Measurements from ENCODE around the gene QRICH1.
A peak's percentile ranks its signal among the peaks of the same experiment; 100 is the strongest.

Gene QRICH1

DNA sequence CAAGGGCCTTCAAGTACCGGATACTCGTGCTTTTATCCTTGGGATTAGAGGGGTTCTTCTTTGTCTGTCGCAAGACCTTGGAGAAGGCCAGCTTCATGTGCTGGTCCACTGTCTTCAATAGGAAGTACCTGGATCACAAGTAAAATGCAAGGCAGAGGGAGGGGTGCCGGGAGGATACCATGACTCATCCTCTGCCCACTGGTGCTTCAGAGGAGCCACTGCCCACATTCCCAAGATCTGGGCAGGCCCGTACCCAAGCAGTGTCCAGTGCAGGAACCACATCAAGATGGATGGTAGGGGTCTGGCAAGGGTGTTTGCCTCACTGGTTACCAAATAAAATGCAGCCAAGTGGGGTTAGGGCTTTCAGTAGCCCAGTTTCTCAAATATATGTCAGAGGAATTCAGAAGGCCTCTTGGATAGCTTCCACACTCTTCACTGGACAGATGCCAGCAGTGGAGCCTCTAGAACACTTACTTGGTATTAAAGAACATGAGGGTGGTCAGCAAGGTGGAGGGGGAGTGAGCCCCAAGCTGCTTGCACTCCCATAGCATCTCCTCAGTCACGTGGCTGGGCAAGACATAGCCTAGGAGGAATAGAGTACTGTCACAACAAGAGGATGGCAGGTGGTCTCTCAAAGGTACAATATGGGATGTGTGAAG lies 61.1 kb downstream of the QRICH1 start:
- no peak for DNase-seq (ENCODE audit: low spot score)

DNA sequence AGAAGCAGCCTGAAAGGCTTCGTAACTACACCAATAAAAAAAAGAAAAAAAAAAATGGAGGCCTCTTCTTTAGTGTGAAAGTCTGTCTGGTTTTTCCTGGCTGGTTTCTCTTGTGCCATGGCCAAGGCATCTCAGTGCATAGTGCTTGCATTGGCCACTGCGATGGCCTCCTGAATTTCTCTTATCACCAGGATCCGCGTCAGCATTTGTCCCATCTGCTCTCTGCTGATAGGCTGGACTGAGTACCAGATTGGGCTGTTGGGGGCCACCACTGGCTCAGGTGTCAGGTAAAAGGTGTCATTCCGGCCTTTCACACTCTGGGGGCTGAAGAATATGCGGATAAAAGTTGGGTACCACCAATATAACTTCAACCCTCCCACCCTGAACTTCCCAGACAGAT lies 63.5 kb downstream of the QRICH1 start:
- DNase-seq (ENCODE audit: low spot score): no peak

DNA sequence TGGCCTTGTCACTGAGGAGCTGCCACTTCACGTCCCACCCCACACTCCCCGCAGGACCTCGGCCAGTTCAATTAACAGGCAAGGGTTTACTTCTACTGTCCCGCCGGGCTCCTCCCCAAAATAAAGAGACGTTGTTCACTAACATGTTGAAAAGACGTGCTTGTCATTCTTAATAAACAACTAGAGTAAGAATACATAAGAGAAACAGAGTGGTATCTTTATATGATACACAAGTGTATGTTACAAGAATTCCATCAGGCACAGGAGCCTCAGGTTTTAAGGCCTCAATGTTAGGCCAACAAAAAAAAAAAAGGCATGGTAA lies 64.3 kb downstream of the QRICH1 start:
- DNase-seq (ENCODE audit: low spot score): no peak

DNA sequence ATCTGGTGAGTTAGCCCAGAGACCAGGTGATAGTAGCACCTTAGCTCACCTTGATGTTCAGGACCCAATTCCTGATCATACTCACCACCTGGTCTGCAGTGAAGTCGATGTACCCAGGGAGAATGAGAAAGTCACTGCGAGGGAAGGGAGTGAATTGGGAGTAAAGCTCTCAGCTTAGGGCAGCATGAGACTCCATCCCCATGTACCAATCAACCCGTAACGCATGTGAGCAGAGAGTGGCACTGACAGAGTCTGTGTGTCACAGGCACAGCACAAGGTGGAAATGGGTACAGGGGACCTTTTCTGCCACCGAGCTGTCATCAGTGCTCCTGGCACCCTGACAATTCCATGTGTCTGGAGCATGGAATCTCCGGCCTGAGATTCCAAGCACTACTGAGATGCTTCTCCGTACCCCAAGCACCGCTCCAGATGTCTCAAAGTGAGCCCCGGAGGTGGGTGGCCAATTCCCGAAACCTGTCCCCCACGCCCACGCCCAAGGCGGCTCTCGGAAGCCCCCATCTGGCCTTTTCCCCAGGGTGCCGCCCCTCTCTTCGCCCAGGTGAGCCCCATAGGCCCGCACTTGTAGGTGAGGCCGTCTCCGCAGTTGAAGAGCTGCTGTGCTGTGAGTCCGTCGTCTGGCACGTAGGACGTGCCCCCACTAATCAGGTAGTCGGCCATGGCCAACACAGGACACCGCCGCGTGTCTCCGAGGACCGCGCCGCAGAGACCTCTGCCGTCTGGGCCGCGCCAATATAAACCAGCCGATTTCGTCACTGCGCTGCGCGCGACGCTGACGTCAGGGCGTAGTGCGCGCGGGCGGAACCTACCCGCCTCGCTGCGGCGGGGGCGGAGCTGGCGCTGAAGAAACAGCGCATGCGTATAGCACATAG lies 65.0 kb downstream of the QRICH1 start, which contains the start of gene IMPDH2:
IMPDH2 (minus strand) TSS at position 726 of the 890 bp plus-strand sequence; CDS start at position 678, 48 bp downstream.
- peak; percentile 98 for DNase-seq (ENCODE audit: low spot score)

DNA sequence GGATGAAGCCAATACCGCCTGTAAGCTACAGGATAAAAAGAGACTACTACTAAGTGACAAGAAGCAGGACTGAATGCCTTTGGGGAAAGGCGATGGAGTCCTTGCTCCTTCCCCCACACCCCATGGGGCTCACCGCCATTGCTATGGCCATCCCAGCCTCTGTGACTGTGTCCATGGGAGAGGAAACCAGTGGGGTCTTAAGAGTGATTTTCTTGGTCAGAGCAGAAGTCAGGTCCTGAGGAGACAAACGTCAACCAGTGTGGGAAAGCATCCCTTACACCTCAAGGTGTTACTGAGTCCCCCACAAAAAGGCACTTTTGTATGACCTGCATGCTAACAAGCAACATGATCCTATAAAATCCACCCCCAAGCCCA lies 65.6 kb downstream of the QRICH1 start:
- no peak for DNase-seq (ENCODE audit: low spot score)

DNA sequence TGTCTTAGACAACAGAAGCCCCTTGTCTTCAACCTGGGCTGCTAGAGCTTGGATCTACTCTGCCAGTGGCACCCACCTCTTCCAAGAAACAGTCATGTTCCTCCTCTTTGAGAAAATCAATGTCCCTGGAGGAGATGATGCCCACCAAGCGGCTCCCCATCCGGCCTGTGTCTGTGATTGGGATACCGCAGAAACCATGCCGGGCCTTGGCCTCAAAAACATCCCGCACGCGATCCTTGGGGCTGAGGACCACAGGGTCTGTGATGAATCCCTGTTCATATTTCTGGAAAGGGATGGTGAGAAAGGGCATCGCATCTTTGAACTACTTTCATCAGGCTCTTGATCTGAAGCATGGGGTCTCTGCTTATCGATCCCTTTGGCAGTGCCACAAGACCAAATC lies 66.2 kb downstream of the QRICH1 start:
- no peak for DNase-seq (ENCODE audit: low spot score)

DNA sequence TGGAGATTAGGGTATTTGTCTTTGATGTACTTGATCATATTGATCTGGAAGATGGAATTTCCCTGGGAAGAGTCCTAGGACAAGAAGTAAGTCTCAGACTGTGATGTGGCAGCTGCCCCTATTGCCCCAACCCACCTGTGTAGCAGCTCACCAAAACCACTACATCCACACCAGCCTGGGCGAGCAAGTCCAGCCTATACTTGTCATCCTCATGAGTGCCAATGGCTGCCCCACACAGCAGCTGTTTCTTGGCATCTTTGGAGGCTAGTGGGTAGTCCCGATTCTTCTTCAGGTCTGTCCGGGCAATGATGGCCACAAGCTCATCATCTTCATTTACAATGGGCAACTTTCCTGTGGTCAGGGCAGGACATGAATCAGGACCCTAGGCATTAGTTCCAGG lies 67.3 kb downstream of the QRICH1 start:
- no peak for DNase-seq (ENCODE audit: low spot score)

DNA sequence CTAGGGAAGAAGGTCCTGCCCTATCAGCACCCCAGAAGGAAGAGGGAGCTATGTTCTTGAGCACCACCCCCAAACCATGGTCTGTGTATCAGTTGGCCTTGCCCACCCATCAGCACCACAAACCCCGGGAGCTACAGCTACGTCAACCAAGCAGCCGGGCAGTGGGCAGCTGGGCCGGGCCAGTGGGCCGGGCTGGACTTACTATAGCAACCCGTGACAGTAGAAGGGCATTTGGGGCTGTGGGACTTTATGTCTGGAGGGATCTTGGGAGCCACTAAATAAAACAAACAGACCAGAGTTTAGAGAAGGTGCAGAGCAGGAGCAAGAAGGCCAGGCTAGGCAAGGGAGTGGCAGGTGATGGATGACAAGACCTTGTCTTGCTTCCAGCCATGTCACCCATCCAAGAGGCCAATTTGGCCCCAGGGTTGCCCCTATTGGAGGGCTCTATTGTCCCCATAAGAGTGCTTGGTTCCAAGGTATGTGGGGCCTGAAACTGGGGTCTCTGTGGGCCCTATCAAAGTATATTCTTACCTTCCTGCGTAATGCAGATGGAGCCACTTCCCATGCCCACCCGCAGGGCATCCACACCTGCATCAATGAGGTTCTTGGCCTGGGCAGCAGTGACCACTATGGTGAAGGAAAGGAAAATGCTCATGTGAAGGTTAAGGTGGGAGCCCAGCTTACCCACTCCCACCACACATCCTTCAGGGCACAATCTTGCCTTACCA lies 67.9 kb downstream of the QRICH1 start:
- no peak for DNase-seq (ENCODE audit: low spot score)

DNA sequence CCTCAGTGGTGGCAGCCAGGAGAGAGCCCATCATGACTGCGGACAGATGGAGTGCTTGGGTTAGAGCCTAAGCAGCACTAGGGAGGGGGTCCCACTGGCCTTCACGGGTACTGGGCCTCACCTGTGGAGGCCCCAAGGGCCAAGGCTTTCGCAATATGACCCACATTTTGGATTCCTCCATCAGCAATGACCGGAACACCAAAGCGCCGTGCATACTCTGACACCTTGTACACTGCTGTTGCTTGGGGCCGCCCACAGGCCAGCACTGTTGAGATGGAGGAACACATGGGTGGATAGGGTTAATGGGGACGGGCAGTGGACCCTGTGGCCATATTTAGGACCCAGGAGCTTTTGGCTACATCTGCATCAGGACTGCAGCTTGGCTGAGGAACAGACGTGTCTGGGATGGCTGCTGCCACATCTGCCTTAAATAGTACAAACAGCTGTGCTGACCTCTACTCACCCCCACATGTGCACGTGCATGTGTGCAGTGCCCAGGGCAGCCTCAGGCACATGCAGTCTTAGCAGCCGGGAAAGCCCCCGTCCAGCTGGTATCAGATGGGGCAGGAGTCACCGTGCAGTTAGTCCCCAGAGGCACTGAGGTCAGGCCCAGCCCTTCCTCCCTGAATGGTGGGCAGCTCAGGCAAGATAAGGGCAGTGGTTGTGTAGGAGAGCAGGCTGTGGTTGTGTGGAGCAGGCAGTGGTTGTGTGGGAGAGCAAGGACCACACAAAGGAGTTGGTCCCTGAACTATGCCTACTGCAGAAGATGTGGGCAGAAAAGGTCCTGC lies 68.7 kb downstream of the QRICH1 start:
- DNase-seq (ENCODE audit: low spot score): no peak

DNA sequence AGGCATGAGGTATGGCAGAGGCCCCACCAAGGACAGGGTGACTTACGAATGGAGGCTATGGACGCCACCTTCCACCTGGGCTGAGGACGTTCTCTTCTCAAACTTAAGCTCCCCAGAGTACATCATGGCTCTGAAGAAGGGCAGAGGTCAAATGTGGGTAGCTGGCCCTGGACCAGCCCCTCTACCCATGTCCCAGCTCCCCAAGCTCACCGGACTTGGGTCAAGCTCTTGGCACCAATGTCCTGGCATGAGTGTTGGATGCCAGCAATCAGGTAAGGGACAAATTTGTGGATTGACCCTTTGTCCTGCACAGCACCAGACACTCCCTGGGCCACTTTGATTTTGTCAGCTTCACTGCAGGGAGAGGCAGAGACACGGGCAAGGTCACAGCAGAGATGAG lies 69.4 kb downstream of the QRICH1 start:
- DNase-seq (ENCODE audit: low spot score): no peak

DNA sequence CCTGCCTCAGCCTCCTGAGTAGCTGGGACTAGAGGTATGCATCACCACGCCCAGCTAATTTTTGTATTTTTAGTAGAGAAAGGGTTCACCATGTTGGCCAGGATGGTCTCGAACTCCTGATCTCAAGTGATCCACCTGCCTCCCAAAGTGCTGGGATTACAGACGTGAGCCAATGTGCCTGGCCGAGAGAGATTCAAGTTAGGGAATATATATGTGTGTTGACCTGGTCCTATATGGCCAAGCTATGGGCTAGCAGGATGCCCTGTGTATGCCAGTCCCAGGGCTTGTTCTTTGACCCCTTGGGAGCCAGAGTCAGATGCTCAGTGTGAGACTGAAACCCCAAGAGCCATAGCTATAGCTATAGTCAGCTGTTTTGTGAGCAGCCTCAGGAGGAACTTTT lies 70.1 kb downstream of the QRICH1 start:
- DNase-seq (ENCODE audit: low spot score): no peak

DNA sequence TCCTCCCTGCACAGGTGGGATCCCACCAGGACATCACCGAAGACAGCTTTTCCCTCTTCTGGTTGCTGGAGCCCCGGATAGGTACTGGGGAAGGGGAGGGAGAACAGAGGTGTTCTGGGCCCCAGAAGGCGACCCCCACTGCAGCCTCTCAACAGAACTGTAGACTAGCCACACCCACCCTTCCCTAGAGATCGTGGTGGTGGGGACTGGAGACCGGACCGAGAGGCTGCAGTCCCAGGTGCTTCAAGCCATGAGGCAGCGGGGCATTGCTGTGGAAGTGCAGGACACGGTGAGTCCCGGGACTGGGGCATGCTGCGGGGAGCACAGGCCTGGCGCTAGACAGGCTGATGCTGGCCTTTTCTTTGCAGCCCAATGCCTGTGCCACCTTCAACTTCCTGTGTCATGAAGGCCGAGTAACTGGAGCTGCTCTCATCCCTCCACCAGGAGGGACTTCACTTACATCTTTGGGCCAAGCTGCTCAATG lies 71.1 kb downstream of the QRICH1 start:
- no peak for DNase-seq (ENCODE audit: low spot score)

DNA sequence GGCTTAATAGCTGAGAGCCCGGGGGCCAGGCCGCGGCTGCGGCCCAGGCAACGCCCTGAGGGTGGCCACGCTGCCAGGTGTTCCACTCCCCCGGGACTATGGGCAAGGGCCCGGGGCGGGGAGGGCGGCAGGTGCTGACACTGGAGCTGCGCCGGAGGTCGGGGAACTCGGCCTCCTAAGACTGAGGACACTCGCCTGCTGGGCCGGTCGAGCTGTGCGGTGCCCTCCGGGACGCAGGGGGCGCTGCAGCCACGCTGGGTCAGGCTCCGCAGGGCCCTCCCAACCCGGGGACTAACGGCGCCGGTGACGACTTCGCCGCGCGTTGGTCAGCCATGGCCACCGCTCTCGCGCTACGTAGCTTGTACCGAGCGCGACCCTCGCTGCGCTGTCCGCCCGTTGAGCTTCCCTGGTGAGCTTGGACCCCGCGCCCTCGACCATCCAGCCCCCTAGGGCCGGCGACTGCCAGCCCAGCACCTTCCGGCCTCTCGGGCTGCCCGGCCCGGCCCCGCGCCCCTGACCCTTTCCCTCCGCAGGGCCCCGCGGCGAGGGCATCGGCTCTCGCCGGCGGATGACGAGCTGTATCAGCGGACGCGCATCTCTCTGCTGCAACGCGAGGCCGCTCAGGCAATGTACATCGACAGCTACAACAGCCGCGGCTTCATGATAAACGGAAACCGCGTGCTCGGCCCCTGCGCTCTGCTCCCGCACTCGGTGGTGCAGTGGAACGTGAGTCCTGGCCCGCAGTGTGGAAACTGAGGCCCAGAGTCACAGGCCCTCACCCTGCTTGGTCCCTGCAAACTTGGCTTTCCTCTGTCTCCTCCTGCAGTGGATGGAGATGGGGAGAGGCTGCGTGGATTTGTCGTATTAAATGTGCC lies 71.8 kb downstream of the QRICH1 start, which contains the start of gene NDUFAF3:
NDUFAF3 (plus strand) TSS at position 309 of the 875 bp plus-strand sequence; CDS start at position 333, 24 bp downstream.
- peak; percentile 93 for DNase-seq (ENCODE audit: low spot score)

DNA sequence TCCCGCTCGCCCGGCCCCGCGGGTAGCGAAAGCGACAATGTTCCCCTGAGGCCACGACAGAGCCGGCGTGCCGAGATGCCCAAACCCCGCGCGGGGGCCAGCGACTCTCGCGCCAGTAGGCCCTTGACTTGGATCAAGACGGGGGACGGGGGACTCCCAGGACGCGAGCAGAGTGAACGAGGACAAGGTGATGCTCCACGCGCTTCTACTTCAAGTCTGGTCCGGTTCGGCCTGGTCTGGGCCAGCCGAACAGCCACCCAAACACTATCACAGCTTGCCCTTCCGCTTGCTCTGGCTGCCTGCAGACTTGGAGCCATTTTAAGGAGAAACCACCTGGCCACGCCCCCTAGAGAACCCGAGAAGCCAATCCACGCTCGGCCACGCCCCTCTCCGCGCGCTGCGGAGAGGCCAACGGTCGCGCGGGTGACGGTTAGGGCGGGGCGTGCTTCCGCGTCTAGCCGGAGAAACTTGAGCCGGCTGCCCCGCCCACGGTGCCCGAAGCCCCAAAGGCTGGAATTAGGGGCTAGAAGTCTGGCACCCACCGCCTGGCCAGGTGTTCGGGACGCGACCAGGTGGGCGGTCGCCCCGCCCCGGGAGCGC lies 72.6 kb downstream of the QRICH1 start:
- peak; percentile 98 for DNase-seq (ENCODE audit: low spot score)

DNA sequence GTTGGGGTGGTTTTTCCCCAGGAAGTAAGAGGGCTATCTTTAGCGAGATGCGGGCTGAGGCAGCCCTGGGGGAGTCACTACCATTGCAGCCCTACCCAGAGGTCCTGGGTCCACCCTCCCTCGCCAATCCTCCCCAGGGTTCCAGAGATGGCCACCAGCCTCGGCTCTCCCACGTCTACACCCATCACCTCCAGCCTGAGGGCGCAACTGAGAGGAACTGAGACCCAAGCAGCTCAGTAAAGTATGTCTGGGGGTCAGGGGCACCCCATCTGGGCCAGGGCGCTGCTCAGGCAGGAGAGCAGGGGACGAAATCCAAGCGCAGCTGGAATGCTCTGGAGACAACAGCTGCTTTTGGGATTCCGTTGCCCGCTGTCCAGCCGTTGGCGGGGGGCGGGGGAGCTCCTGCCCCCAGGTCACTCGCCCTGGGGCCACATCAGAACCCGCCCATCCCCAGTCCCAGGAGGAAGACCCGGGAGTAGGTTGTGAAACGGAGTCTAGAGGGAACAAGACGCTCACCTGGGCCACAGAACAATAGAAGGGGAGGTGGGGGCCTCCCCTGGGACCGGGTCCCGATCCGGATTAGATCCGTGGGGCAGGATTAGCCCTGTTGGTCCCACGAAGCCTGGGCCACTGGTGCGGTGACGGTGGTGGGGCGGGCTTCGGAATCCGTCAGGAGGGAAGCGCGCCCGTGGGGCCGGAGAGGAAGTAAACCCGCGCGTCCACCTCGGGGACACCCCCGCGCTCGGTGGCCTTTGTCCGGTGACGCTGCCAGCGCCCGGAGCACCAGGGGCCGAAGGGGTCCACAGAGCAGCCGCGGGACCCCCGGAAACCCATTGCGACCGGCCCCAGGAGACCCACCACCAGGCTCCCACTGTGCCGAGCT lies 73.3 kb downstream of the QRICH1 start:
- no peak for DNase-seq (ENCODE audit: low spot score)

DNA sequence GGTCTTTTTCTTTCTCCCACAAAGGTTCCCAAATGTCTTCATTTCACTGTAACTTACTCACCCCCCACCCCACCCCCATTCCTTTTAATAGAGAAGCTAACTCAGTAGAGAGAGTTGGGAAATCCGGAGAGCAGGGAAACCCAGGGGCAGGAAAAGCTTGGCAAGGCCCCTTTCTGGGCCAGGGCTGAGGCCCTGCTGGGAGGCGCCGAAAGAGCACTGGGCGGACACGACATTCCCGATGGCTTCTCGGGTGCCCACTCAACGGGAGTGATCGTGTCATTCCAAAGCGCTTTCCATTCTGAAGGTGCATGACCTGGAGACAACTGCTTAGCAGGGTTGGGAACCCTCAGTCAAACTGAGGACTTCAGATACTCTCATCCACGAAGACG lies 73.9 kb downstream of the QRICH1 start:
- DNase-seq (ENCODE audit: low spot score): no peak

DNA sequence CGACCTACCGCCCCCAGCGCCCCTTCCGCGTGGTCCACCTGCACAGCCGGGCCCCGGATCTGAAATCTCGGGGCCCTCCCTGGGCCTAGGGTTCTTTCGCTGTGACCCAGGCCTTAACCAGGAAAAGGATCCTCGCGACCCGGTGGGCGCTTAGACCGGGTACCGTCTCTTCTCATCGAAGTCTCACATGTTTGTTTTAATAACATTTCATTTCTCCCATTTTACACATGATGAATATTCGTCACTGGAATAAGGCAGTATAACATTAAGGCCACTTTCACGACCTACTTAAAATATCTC lies 75.2 kb downstream of the QRICH1 start:
- DNase-seq (ENCODE audit: low spot score): no peak

DNA sequence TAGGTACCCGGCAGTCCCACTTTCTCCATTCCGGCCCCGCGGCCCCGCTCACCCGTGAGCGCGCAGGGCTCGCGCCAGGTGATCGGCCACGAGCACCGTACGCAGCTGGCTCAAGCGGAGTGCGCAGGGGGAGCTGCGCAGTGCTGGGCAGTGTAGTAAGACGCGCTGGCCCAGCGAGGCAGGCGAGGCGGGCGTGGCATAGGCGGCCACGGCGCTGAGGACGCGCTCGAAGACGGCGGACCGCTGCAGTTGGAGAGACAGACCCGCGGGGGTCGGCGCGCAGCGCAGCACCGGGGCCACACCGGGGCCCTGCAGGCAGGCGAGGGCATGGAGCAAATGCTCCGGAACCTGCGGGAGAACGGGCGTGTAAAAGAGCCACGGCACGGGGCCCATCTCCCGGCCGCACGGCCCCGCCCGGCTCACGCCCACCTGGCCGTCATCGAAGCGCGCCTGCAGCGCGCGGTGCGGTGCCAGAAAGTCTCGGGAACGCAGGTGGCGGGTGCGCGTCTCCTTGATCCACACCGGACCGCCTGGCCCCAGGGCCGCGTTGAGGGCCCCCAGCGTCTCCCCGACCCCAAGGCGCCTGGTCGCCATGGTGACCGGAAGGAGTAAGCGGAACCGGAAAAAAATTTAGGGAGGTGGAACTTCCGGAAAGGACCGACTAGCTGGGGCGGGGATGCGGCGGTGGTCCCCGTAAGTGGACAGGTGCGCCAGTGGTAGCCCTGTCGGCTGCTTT lies 75.7 kb downstream of the QRICH1 start, which contains the start of gene DALRD3:
DALRD3 (minus strand) TSS at position 610 of the 736 bp plus-strand sequence; CDS start at position 594, 16 bp downstream.
- peak; percentile 70 for DNase-seq (ENCODE audit: low spot score)

All from Ammon's horn (tissue), 1 donor.